AG09319 (cell line): ENCODE measurements around the gene RPS6KA2.

Experiments used
- DNase-seq: peaks from one replicate; pipeline ENCODE4 v3.0.0-alpha.2; 2010; ENCODE audit warnings: low read depth; ENCODE audit errors: extremely low read depth
- CTCF ChIP-seq: IDR thresholded peaks from 2 replicates; pipeline ENCODE4 v1.5.1; 2011; ENCODE audit warnings: low read depth, mild to moderate bottlenecking, inconsistent platforms, low read length, moderate library complexity

RPS6KA2 gene

DNA sequence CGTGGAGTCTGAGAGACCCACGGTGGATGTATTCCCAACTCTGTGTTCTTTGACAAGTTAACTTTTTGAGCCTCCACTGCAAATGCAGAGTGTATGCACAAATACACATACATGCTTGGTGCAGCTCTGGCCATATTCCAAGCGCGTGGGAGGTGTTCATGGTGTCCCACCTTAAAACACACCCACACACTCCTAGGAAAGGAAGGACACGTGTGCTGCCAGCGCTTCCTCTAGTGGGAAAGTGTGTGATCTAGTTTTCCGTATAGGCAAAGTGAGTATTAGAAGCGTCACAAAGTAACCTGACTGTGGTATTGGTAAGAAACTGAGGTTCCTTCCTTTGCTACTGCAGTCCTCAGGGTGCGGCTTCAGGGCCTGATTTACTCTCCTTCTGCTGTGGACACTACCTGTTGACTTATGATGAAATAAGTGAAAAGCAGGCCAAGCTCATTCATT lies 208.3 kb downstream of the RPS6KA2 start:
- no peak for DNase-seq
- TF ChIP-seq CTCF = no peak

DNA sequence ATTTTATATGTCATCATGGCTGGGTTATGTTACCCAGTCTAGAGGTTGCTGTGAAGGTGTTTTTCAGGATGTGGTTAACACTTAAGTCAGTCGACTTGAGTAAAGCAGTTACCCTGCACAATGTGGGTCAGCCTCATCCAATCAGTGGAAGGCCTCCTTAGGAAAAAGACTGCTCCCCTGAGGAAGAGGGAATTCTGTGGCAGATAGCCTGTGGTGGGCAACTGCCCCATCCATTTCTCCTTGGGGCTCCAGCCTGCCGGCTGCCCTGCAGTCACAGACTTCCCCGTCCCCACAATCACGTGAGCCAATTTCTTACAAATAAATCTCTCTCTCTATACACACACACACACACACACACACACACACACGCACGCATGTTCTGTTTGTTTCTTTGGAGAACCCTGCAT lies 209.8 kb downstream of the RPS6KA2 start:
- no peak for TF ChIP-seq CTCF
- DNase-seq = no peak

DNA sequence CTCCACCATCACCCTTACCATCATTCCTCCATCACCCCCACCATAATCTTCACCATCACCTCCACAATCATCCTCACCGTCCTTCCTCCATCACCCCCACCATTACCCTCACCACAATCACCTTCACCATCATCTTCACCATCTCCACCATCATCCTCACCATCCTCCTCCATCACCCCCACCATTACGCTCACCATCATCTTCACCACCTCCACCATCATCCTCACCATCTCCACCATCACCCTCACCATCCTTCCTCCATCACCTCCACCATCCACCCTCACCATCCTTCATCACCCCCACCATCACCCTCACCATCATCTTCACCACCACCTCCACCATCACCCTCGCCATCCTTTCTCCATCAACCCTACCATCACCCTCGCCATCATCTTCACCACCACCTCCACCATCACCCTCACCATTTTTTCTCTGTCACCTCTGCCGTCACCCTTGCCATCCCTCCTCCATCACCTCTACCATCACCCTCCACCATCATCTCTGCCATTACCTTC lies 211.2 kb downstream of the RPS6KA2 start:
- no peak for TF ChIP-seq CTCF
- no peak for DNase-seq

DNA sequence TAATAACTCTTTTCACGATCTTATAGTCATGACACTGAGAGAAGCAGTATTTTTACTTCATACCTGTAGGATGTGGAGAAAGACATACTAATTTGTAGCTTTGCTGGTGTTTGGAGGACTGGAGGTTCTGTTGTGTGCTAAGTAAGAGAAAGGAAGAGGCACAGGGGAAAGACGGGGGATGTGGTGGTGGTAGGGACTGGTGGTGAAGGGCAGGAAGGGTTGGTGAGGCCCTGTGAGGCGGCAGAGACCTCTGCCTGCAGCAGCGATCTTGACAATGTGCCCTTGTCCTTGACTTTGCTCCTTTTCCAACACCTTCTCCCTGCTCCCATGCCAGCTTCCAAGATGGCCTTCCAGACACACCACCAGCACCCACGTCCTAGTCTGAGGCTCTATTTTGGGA lies 211.7 kb downstream of the RPS6KA2 start:
- DNase-seq = no peak
- TF ChIP-seq CTCF = no peak

DNA sequence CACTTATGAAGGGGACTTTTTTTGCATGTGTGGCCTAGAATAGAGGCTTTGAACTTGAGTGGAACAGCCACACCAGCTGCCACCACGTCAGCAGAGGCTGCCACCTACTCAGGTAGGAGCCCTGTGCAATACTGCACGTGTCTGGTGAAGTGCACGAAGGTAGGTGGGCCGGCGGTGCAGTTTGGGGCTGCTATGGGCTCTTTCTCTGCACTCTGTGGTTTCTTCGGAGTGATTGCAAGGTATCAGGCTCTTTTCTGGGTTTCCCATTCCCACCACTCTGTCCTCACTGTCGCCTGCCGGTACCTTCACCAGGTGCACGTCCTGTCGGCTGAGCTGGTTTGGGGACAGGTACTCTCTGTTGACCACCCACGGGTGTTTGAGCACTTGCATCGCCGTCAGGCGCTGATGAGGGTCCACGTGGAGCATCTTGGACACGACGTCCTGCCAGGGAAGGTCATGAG lies 213.5 kb downstream of the RPS6KA2 start:
- DNase-seq = no peak
- TF ChIP-seq CTCF = no peak

GRCh38 chr6:166412911-166413384 lies 214.1 kb downstream of the RPS6KA2 start:
- TF ChIP-seq CTCF = no peak

GRCh38 chr6:166412156-166412910 lies 214.7 kb downstream of the RPS6KA2 start:
- DNase-seq = no peak
- TF ChIP-seq CTCF = no peak

More at GRCh38 chr6:166412911-166413384, 214.1 kb downstream of the RPS6KA2 start:
- no peak for DNase-seq
